AG08395 (cell line): Measurements from ENCODE around the gene RPL13A.
"Not testable (repeated sequence)": the region's sequence is repeated elsewhere in the genome, so short reads cannot be mapped to it uniquely, and the experiment has no call there.

Experiments
- DNase-seq: peaks from one replicate; pipeline ENCODE4 v3.0.0; 2012; ENCODE audit warnings: mixed read lengths, low spot score

Gene RPL13A

GRCh38 chr19:49456326-49456725 lies 31.1 kb upstream of the RPL13A start:
- DNase-seq: no peak

GRCh38 chr19:49458567-49458903 lies 28.9 kb upstream of the RPL13A start:
- DNase-seq: no peak

- DNase-seq: no peak
These were observed 28.0 kb upstream of the RPL13A start for GRCh38 chr19:49459388-49459787.

GRCh38 chr19:49461130-49461529 lies 26.3 kb upstream of the RPL13A start:
- not testable (repeated sequence) for DNase-seq

- no peak for DNase-seq
These were observed 25.8 kb upstream of the RPL13A start for GRCh38 chr19:49461656-49462055.

GRCh38 chr19:49462492-49462891 lies 24.9 kb upstream of the RPL13A start:
- DNase-seq: no peak

GRCh38 chr19:49463960-49464740 lies 23.3 kb upstream of the RPL13A start:
- no peak for DNase-seq

GRCh38 chr19:49465371-49465770 lies 22.0 kb upstream of the RPL13A start:
- DNase-seq: no peak

GRCh38 chr19:49468199-49468598 lies 19.2 kb upstream of the RPL13A start:
- no peak for DNase-seq

- peak; percentile 72 for DNase-seq
These were observed 18.5 kb upstream of the RPL13A start for GRCh38 chr19:49468746-49469447.

GRCh38 chr19:49469828-49470614 lies 17.4 kb upstream of the RPL13A start:
- peak; percentile 22 for DNase-seq

- no peak for DNase-seq
These were observed 16.8 kb upstream of the RPL13A start for GRCh38 chr19:49470615-49470978.

GRCh38 chr19:49472936-49473335 lies 14.5 kb upstream of the RPL13A start:
- no peak for DNase-seq

- not testable (repeated sequence) for DNase-seq
These were observed 13.9 kb upstream of the RPL13A start for GRCh38 chr19:49473501-49473867.

GRCh38 chr19:49473868-49474541 lies 13.4 kb upstream of the RPL13A start, which contains the start of gene FLT3LG:
Gene FLT3LG (plus strand): TSS chr19:49474215. CDS start chr19:49474640, 425 bp downstream.
- peak; percentile 93 for DNase-seq

GRCh38 chr19:49474542-49474924 lies 12.9 kb upstream of the RPL13A start:
- DNase-seq: no peak

- DNase-seq: peak; percentile 33
These were observed 12.1 kb upstream of the RPL13A start for GRCh38 chr19:49475191-49475917.

GRCh38 chr19:49475995-49476880 lies 11.2 kb upstream of the RPL13A start:
- peak; percentile 60 for DNase-seq

GRCh38 chr19:49479975-49480628 lies 7.3 kb upstream of the RPL13A start:
- DNase-seq: no peak
